SK-N-SH treated with all-trans-retinoic acid at 6 μM for 48 hours (cell line): ENCODE results near the gene MTMR3.

Source experiments
- ATAC-seq: fragments of 200-7000 bp; cut with Tn5 transposase; 3 replicates; pipeline ENCODE4 v1.9.1; 2020; ENCODE audit warnings: mild to moderate bottlenecking, moderate library complexity
- BACH2 ChIP-seq: fragments of 250-450 bp; sonication (Bioruptor Pico); IDR thresholded peaks from 2 replicates; pipeline ENCODE4 v1.9.0; 2021; ENCODE audit warnings: mild to moderate bottlenecking, borderline replicate concordance
- CREB5 ChIP-seq: fragments of 250-450 bp; sonication (Bioruptor Pico); IDR thresholded peaks from 2 replicates; pipeline ENCODE4 v1.5.1; 2020; ENCODE audit warnings: low read depth, mild to moderate bottlenecking, moderate library complexity
- ESRRG ChIP-seq: fragments of 250-450 bp; sonication (Bioruptor Pico); IDR thresholded peaks from 2 replicates; pipeline ENCODE4 v1.6.1; 2021; ENCODE audit warnings: mild to moderate bottlenecking
- GLIS3 ChIP-seq: fragments of 250-450 bp; sonication (Bioruptor Pico); IDR thresholded peaks from 2 replicates; pipeline ENCODE4 v1.5.0; 2020; ENCODE audit warnings: mild to moderate bottlenecking, moderate library complexity
- ISL1 ChIP-seq: fragments of 250-450 bp; sonication (Bioruptor Pico); IDR thresholded peaks from 2 replicates; pipeline ENCODE4 v2.1.2; 2022; ENCODE audit warnings: mild to moderate bottlenecking, moderate library complexity
- OSR1 ChIP-seq: fragments of 250-450 bp; sonication (Bioruptor Pico); IDR thresholded peaks from 2 replicates; pipeline ENCODE4 v1.8.0; 2022; ENCODE audit warnings: moderate library complexity, mild to moderate bottlenecking, inconsistent platforms
- POU6F1 ChIP-seq: fragments of 250-450 bp; sonication (Bioruptor Pico); IDR thresholded peaks from 2 replicates; pipeline ENCODE4 v1.8.0; 2021; ENCODE audit warnings: low read depth, mild to moderate bottlenecking, moderate library complexity, borderline replicate concordance
- PPARA ChIP-seq: fragments of 250-450 bp; sonication (Bioruptor Pico); IDR thresholded peaks from 2 replicates; pipeline ENCODE4 v1.5.0; 2020; ENCODE audit warnings: mild to moderate bottlenecking, borderline replicate concordance
- RARB ChIP-seq: fragments of 250-450 bp; sonication (Bioruptor Pico); IDR thresholded peaks from 2 replicates; pipeline ENCODE4 v1.8.0; 2021; ENCODE audit warnings: mild to moderate bottlenecking, moderate library complexity
- SNAI2 ChIP-seq: fragments of 250-450 bp; sonication (Bioruptor Pico); IDR thresholded peaks from 2 replicates; pipeline ENCODE4 v1.5.0; 2020; ENCODE audit warnings: mild to moderate bottlenecking, moderate library complexity
- TCF4 ChIP-seq: fragments of 250-450 bp; sonication (Bioruptor Pico); IDR thresholded peaks from 2 replicates; pipeline ENCODE4 v1.8.0; 2021; ENCODE audit warnings: mild to moderate bottlenecking, moderate library complexity, borderline replicate concordance
- TOX ChIP-seq: fragments of 250-450 bp; sonication (Bioruptor Pico); IDR thresholded peaks from 2 replicates; pipeline ENCODE4 v1.8.0; 2021; ENCODE audit warnings: mild to moderate bottlenecking, moderate library complexity, borderline replicate concordance
- ZC3H10 ChIP-seq: fragments of 250-450 bp; sonication (Bioruptor Pico); IDR thresholded peaks from 2 replicates; pipeline ENCODE4 v1.5.1; 2021; ENCODE audit warnings: mild to moderate bottlenecking, moderate library complexity
- ZFP3 ChIP-seq: fragments of 250-450 bp; sonication (Bioruptor Pico); IDR thresholded peaks from 2 replicates; pipeline ENCODE4 v1.5.0; 2020; ENCODE audit warnings: mild to moderate bottlenecking, moderate library complexity
- ZFP30 ChIP-seq: fragments of 450-650 bp; formaldehyde crosslinking; IDR thresholded peaks from 2 replicates; pipeline ENCODE4 v1.5.0; 2022; ENCODE audit warnings: mild to moderate bottlenecking, moderate library complexity
- ZNF565 ChIP-seq: fragments of 450-650 bp; formaldehyde crosslinking; conservative IDR thresholded peaks from 2 replicates; pipeline ENCODE4 v1.5.0; 2020; ENCODE audit warnings: low read depth, mild to moderate bottlenecking, moderate library complexity
- ZNF70 ChIP-seq: fragments of 450-650 bp; formaldehyde crosslinking; IDR thresholded peaks from 2 replicates; pipeline ENCODE4 v1.5.0; 2020; ENCODE audit warnings: mild to moderate bottlenecking, moderate library complexity
- ZNF8 ChIP-seq: fragments of 450-650 bp; formaldehyde crosslinking; IDR thresholded peaks from 2 replicates; pipeline ENCODE4 v1.5.0; 2020; ENCODE audit warnings: mild to moderate bottlenecking, moderate library complexity

MTMR3 gene

GRCh38 chr22:29912605-29913398 lies 29.8 kb downstream of the MTMR3 start:
- peak; percentile 86 for ATAC-seq
- TF ChIP-seq TOX (CRISPR knock-in tag) = no peak
- TF ChIP-seq ISL1 (CRISPR knock-in tag) = peak; percentile 58; the same call in 1 of the 2 replicates
- TF ChIP-seq SNAI2 (CRISPR knock-in tag) = peak; percentile 54; the same call in 1 of the 2 replicates
- no peak for TF ChIP-seq ZFP3
- no peak for TF ChIP-seq OSR1 (CRISPR knock-in tag)

GRCh38 chr22:29914165-29914564 lies 31.2 kb downstream of the MTMR3 start:
- TF ChIP-seq CREB5 (CRISPR knock-in tag) = peak; percentile 86
- TF ChIP-seq ISL1 (CRISPR knock-in tag) = peak; percentile 85
- TF ChIP-seq ZNF70 (CRISPR knock-in tag) = no peak
- ATAC-seq = peak; percentile 61

GRCh38 chr22:29914991-29915533 lies 32.1 kb downstream of the MTMR3 start:
- peak; percentile 24; the same call in 2 of the 3 replicates for ATAC-seq
- no peak for TF ChIP-seq ESRRG (CRISPR knock-in tag)
- no peak for TF ChIP-seq ZFP30 (CRISPR knock-in tag)
- TF ChIP-seq ZNF70 (CRISPR knock-in tag) = no peak
- TF ChIP-seq RARB (CRISPR knock-in tag) = no peak
- no peak for TF ChIP-seq TCF4 (CRISPR knock-in tag)
- no peak for TF ChIP-seq PPARA (CRISPR knock-in tag)
- TF ChIP-seq OSR1 (CRISPR knock-in tag) = no peak
- no peak for TF ChIP-seq CREB5 (CRISPR knock-in tag)
- TF ChIP-seq ZC3H10 (CRISPR knock-in tag) = no peak
- no peak for TF ChIP-seq GLIS3 (CRISPR knock-in tag)
- no peak for TF ChIP-seq TOX (CRISPR knock-in tag)
- TF ChIP-seq ZNF565 = no peak
- no peak for TF ChIP-seq ZNF8
- TF ChIP-seq SNAI2 (CRISPR knock-in tag) = no peak
- TF ChIP-seq ISL1 (CRISPR knock-in tag) = no peak
- no peak for TF ChIP-seq BACH2

GRCh38 chr22:29916007-29916544 lies 33.1 kb downstream of the MTMR3 start:
- ATAC-seq = no peak

More at GRCh38 chr22:29916007-29916544, 33.1 kb downstream of the MTMR3 start:
- no peak for TF ChIP-seq POU6F1 (CRISPR knock-in tag)
- no peak for TF ChIP-seq CREB5 (CRISPR knock-in tag)
- no peak for TF ChIP-seq RARB (CRISPR knock-in tag)
- TF ChIP-seq TOX (CRISPR knock-in tag) = no peak
